HepG2 (cell line): ENCODE results near the gene ZFAND4. TPM values are rescaled to one million over a fixed set of nuclear protein-coding genes. Genes with fewer than 3 reads are reported as not detected.

Experiments used
- ATAC-seq: fragments of 200-7000 bp; cut with Tn5 transposase; 3 replicates; pipeline ENCODE4 v1.9.1; 2020; ENCODE audit warnings: mild to moderate bottlenecking, moderate library complexity
- Bru-seq: library from RNA; stranded (reverse); fragments of 400-500 nt; gene quantifications from one replicate; lab custom pipeline; 2021; lab: Mats Ljungman, UMichigan
- BruChase-seq, 2 experiments: library from RNA; stranded (reverse); fragments of 400-500 nt; gene quantifications; one replicate each; lab custom pipeline; 2021; lab: Mats Ljungman, UMichigan
- BruUV-seq: library from RNA; stranded (reverse); fragments of 400-500 nt; replicated peaks from 2 replicates; lab custom pipeline; 2021; lab: Mats Ljungman, UMichigan
- CTCF ChIA-PET: fragments of 300-600 bp; formaldehyde crosslinking; extraction: SDS; loops from one replicate; lab custom pipeline; 2021; ENCODE audit warnings: low total read pairs, inconsistent platforms, low intra/inter-chr PET ratio; lab: Yijun Ruan, JAX
- POLR2A ChIA-PET: fragments of 350-600 bp; sonication (Branson Sonifier 250); formaldehyde crosslinking; loops from one replicate; lab custom pipeline; 2020; ENCODE audit warnings: antibody characterized with exemption, inconsistent platforms; lab: Yijun Ruan, JAX
- DNase-seq: peaks from one replicate; pipeline ENCODE4 v3.0.0-alpha.2; 2015; ENCODE audit warnings: low spot score
- FAIRE-seq: peaks from 3 replicates; lab custom pipeline; 2011; peaks lifted over from hg19 to GRCh38; lab: Jason Lieb, UNC
- H2AFZ ChIP-seq: one replicate; pipeline ENCODE4 v1.6.1; 2011; ENCODE audit warnings: low read length, inconsistent platforms
- H3K27ac ChIP-seq: fragments of 300-600 bp; 3 replicates; pipeline ENCODE4 v1.8.0; 2011; ENCODE audit warnings: mixed run types, mild to moderate bottlenecking, mixed read lengths, low read length, inconsistent platforms; ENCODE audit not compliant: insufficient read depth; ENCODE audit errors: extremely low read length
- H3K27me3 ChIP-seq, 2 experiments: fragments of 200-600 bp in 1 of 2; 2 replicates in 1 of 2; 3 replicates in 1 of 2; pipeline versions ENCODE4 v1.6.0 to v1.8.0; 2011; ENCODE audit warnings: low read length in 2 of 2, mild to moderate bottlenecking in 2 of 2, moderate library complexity in 2 of 2, inconsistent platforms in 1 of 2; ENCODE audit not compliant: insufficient read depth in 2 of 2, control insufficient read depth in 1 of 2
- H3K36me3 ChIP-seq, 2 experiments: fragments of 200-600 bp in 1 of 2; replicated peaks in 1 of 2; 2 replicates in 1 of 2; 3 replicates in 1 of 2; pipeline versions ENCODE4 v1.5.1 to v1.8.0; 2011; ENCODE audit warnings: low read length in 2 of 2, inconsistent platforms in 1 of 2; ENCODE audit not compliant: insufficient read depth in 2 of 2, control insufficient read depth in 1 of 2
- H3K4me1 ChIP-seq: 2 replicates; pipeline ENCODE4 v1.5.1; 2012; ENCODE audit warnings: low read length, inconsistent platforms; ENCODE audit not compliant: insufficient read depth
- H3K4me2 ChIP-seq: 2 replicates; pipeline ENCODE4 v1.6.0; 2011; ENCODE audit warnings: low read depth, low read length, inconsistent platforms
- H3K4me3 ChIP-seq, 3 experiments: fragments of 200-600 bp in 1 of 3; sonication (generic), shearing (Covaris generic) in 1 of 3; replicated peaks in 1 of 3; 2 replicates each; pipeline ENCODE4 v1.5.1; 2011 to 2016; ENCODE audit warnings: low read length in 3 of 3, inconsistent platforms in 2 of 3, low read depth in 2 of 3, mild to moderate bottlenecking in 2 of 3, control low read depth in 1 of 3, mixed read lengths in 1 of 3; ENCODE audit not compliant: insufficient read depth in 1 of 3
- H3K79me2 ChIP-seq: one replicate; pipeline ENCODE4 v1.6.1; 2011; ENCODE audit warnings: low read length, inconsistent platforms; ENCODE audit not compliant: insufficient read depth
- H3K9ac ChIP-seq: 2 replicates; pipeline ENCODE4 v1.6.0; 2011; ENCODE audit warnings: mild to moderate bottlenecking, low read depth, low read length, inconsistent platforms; ENCODE audit not compliant: insufficient read depth
- H3K9me3 ChIP-seq: 2 replicates; pipeline ENCODE4 v1.5.1; 2012; ENCODE audit warnings: mild to moderate bottlenecking, low read length
- H4K20me1 ChIP-seq: 2 replicates; pipeline ENCODE4 v1.6.0; 2011; ENCODE audit warnings: inconsistent platforms, mild to moderate bottlenecking, low read length, moderate library complexity; ENCODE audit not compliant: insufficient read depth
- ATF7-NPFF ChIP-seq: sonication (generic); formaldehyde crosslinking; IDR thresholded peaks from 2 replicates; pipeline ENCODE4 v1.8.1; 2023; ENCODE audit warnings: mild to moderate bottlenecking, low read depth, missing genetic modification reagents, moderate library complexity
- HNRNPK ChIP-seq: fragments of 200-400 bp; formaldehyde crosslinking; IDR thresholded peaks from 2 replicates; pipeline ENCODE4 v1.6.1; 2018; ENCODE audit warnings: low read length, low read depth, moderate library complexity, mild to moderate bottlenecking; ENCODE audit not compliant: poor library complexity, severe bottlenecking
- MED8 ChIP-seq: sonication (generic); formaldehyde crosslinking; IDR thresholded peaks from 2 replicates; pipeline ENCODE4 v1.8.1; 2023; ENCODE audit warnings: mild to moderate bottlenecking, missing genetic modification reagents; ENCODE audit not compliant: insufficient replicate concordance
- ZBTB38 ChIP-seq: sonication (generic); formaldehyde crosslinking; IDR thresholded peaks from 2 replicates; pipeline ENCODE4 v1.5.1; 2020; ENCODE audit warnings: mild to moderate bottlenecking, missing genetic modification reagents
- ZNF253 ChIP-seq: sonication (generic); formaldehyde crosslinking; IDR thresholded peaks from 2 replicates; pipeline ENCODE4 v1.8.0; 2022; ENCODE audit warnings: mild to moderate bottlenecking, missing genetic modification reagents, borderline replicate concordance
- ZNF329 ChIP-seq: sonication (generic); formaldehyde crosslinking; IDR thresholded peaks from 2 replicates; pipeline ENCODE4 v1.9.0; 2021; ENCODE audit warnings: low read depth, mild to moderate bottlenecking, missing genetic modification reagents
- ZNF350 ChIP-seq: sonication (generic); formaldehyde crosslinking; IDR thresholded peaks from 2 replicates; pipeline ENCODE4 v1.4.0; 2020; ENCODE audit warnings: mild to moderate bottlenecking, low read depth, missing genetic modification reagents, borderline replicate concordance
- ZNF446 ChIP-seq: sonication (generic); formaldehyde crosslinking; IDR thresholded peaks from 2 replicates; pipeline ENCODE4 v1.5.0; 2020; ENCODE audit warnings: mild to moderate bottlenecking, missing genetic modification reagents
- ZNF724P ChIP-seq: sonication (generic); formaldehyde crosslinking; IDR thresholded peaks from 2 replicates; pipeline ENCODE4 v1.8.0; 2022; ENCODE audit warnings: missing genetic modification reagents, borderline replicate concordance
- WGBS: methylation state at CpG from one replicate; pipeline ENCODE4 v1.1.6; 2017; ENCODE audit warnings: low lambda C conversion rate; 5-methylcytosine and 5-hydroxymethylcytosine counted together
- in situ Hi-C: cut with HindIII; loops from 2 replicates; pipeline ENCODE4 v1.10.0; 2017; ENCODE audit warnings: low pct_unique_long_range_greater_than_20kb; ENCODE audit not compliant: extremely low pct_ligation_motif_present
- intact Hi-C: fragments of 100-400 bp; cut with micrococcal nuclease; formaldehyde crosslinking; loops from one replicate; pipeline ENCODE4 v1.10.0; 2022; ENCODE audit not compliant: unreplicated experiment
- long read RNA-seq, 2 experiments: library from RNA in 1 of 2; library from polyadenylated mRNA in 1 of 2; stranded (forward) in 1 of 2; unstranded in 1 of 2; transcript quantifications; one replicate each; pipeline ENCODE4 v2.0.0, GENCODE V29; 2019 to 2022
- polyA minus RNA-seq, 3 experiments: library from RNA; depleted of rRNA, polyadenylated mRNA; stranded (reverse); fragments of >200 nt; gene quantifications; 2 replicates each; pipeline ENCODE4 v1.2.3, GENCODE V29; 2011; ENCODE audit warnings: low replicate concordance in 1 of 3
- polyA plus RNA-seq, 8 experiments: library from polyadenylated mRNA; depleted of rRNA in 3 of 8; stranded (reverse) in 7 of 8; unstranded in 1 of 8; fragments of >200 nt; fragmentation: Illumina TruSeq in 4 of 8; extraction: Trizol in 4 of 8; gene quantifications; 2 replicates each; pipeline versions ENCODE4 v1.2.1 to v1.2.3, GENCODE V29; 2011 to 2016; ENCODE audit warnings: low read depth in 4 of 8, missing spikeins in 1 of 8, mixed read lengths in 1 of 8; ENCODE audit not compliant: insufficient read depth in 1 of 8
- total RNA-seq, 5 experiments: library from RNA; depleted of rRNA; stranded (reverse); fragments of >200 nt; fragmentation: Illumina TruSeq; extraction: Trizol; gene quantifications; 2 replicates each; pipeline ENCODE4 v1.2.3, GENCODE V29; 2016; ENCODE audit warnings: low read depth in 1 of 5
- TF ChIP-seq, protein P1 (sequence below): sonication (generic); formaldehyde crosslinking; IDR thresholded peaks from 2 replicates; pipeline ENCODE4 v1.8.1; 2023; ENCODE audit warnings: mild to moderate bottlenecking, missing genetic modification reagents
- TF ChIP-seq, protein P2 (sequence below): sonication (generic); formaldehyde crosslinking; IDR thresholded peaks from 2 replicates; pipeline ENCODE4 v1.5.1; 2020; ENCODE audit warnings: missing genetic modification reagents, mild to moderate bottlenecking, borderline replicate concordance
- TF ChIP-seq, protein P3 (sequence below): fragments of 450-650 bp; IDR thresholded peaks from 2 replicates; pipeline ENCODE4 v1.6.1; 2017

ZFAND4 gene
- total RNA-seq (2016; rRNA removed; fragmentation: Illumina TruSeq; extraction: Trizol) (9.2 and 9.7 TPM in 2 replicates), polyA plus RNA-seq (2011; rRNA removed) (2.9 and 3.0 TPM in 2 replicates), polyA minus RNA-seq (2011; rRNA and poly(A)+ RNA removed; ENCODE audit: low replicate concordance) (2.7 and 4.3 TPM in 2 replicates), Bru-seq, nascent RNA (percentile 56 among the genes with signal in this experiment), BruChase-seq, experiment 1, labeled RNA remaining after a 6-hour chase (percentile 56 among the genes with signal in this experiment), BruChase-seq, experiment 2, labeled RNA remaining after a 2-hour chase (percentile 55 among the genes with signal in this experiment)
- total RNA-seq (2016; cell fraction: cytosol; rRNA removed; fragmentation: Illumina TruSeq; extraction: Trizol; ENCODE audit: low read depth) = 11.3 and 12.0 TPM in 2 replicates
- 8.9 and 9.0 TPM in 2 replicates for total RNA-seq (2016; cell fraction: insoluble cytoplasmic fraction; rRNA removed; fragmentation: Illumina TruSeq; extraction: Trizol)
- 11.4 and 13.4 TPM in 2 replicates for total RNA-seq (2016; cell fraction: membrane; rRNA removed; fragmentation: Illumina TruSeq; extraction: Trizol)
- 9.7 and 11.2 TPM in 2 replicates for total RNA-seq (2016; cell fraction: nucleus; rRNA removed; fragmentation: Illumina TruSeq; extraction: Trizol)
- 1.4 and 2.1 TPM in 2 replicates for polyA plus RNA-seq (2011; cell fraction: cytosol; rRNA removed)
- polyA plus RNA-seq (2011; cell fraction: nucleus; rRNA removed) = 2.9 and 3.1 TPM in 2 replicates
- 3.4 and 3.8 TPM in 2 replicates for polyA plus RNA-seq (2012)
- polyA plus RNA-seq (2016; cell fraction: cytosol; fragmentation: Illumina TruSeq; extraction: Trizol; ENCODE audit: low read depth) = 1.1 and 2.3 TPM in 2 replicates
- 5.2 and 5.9 TPM in 2 replicates for polyA plus RNA-seq (2016; cell fraction: insoluble cytoplasmic fraction; fragmentation: Illumina TruSeq; extraction: Trizol; ENCODE audit: low read depth)
- polyA plus RNA-seq (2016; cell fraction: membrane; fragmentation: Illumina TruSeq; extraction: Trizol; ENCODE audit: low read depth) = 2.8 and 3.9 TPM in 2 replicates
- 5.8 TPM in 2 replicates for polyA plus RNA-seq (2016; cell fraction: nucleus; fragmentation: Illumina TruSeq; extraction: Trizol; ENCODE audit: insufficient read depth, low read depth)
- 2.9 and 4.4 TPM in 2 replicates for polyA minus RNA-seq (2011; cell fraction: cytosol; rRNA and poly(A)+ RNA removed)
- 16.7 and 17.5 TPM in 2 replicates for polyA minus RNA-seq (2011; cell fraction: nucleus; rRNA and poly(A)+ RNA removed)
- long read RNA-seq, experiment 1, partial matches to known transcripts = 1 of 2 reads
- long read RNA-seq, experiment 1, other reads (novel, unspliced or antisense) = 1 of 2 reads
- long read RNA-seq, experiment 2, partial matches to known transcripts = 1 of 6 reads
- long read RNA-seq, experiment 2, other reads (novel, unspliced or antisense) = 5 of 6 reads

DNA sequence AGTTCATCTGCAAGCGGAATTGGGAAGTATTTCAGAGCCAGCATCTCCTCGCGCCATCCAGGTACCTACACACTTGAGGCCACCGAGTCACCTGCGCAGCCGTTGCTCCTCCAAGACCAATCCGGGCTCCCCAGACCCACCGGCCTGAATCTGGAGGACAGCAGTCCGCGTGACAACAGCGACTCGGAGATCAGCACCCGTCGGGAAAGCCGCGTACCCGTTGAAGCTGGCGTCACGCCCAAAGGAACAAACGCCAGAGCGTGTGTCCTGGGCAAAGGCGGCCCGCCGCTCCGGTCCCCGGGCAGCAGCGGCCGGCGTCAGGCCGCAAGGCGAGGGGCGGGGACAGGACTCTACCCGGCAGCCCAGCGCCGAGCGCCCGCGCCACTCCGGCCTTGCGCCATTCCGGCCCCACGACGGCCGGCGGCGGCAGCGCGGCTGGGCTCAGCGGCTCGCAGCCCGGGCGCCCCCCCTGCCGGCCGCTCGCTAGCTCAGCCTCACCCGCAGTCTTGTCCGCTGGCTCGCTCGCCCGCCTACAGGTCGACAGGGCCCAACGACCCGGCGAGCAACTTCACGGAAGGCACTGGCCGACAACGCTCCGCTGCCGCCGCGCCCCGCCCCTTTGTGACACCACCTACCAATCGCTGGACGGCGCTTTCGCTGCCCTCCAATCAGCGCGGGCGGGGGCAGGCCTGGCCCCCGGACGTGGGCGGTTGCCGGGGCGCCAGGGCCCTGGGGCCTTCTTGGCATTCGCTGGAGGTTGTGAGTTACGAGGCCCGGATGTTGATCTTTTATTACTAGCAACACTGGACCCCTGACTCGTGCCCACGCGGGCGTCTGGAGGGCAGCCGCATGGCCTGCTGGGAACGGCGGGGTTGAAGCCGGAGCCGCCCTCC lies at the start of gene ZFAND4:
Gene ZFAND4 (minus strand): TSS at position 592 of the 893 bp plus-strand sequence. CDS start 9,047 bp downstream, outside the sequence.
- intact Hi-C loops = loop anchor here (1.0 to 5.0 kb wide), 3 partner anchors 75 to 438 kb away; no protein-coding TSS in a partner anchor
- in situ Hi-C loops = loop anchor here (5.0 to 25.0 kb wide), 2 partner anchors 205 to 435 kb away; no protein-coding TSS in a partner anchor
- peak within 1 kb of the TSS; percentile 79 for H3K9ac ChIP-seq
- H3K4me3 ChIP-seq = peak within 1 kb of the TSS; percentile 62 to 84 (median 82)
- H3K27ac ChIP-seq = peak within 1 kb of the TSS; percentile 80
- H3K4me2 ChIP-seq = peak within 1 kb of the TSS; percentile 94
- CTCF ChIA-PET = interaction anchor here (0.6 to 1.9 kb wide), 2 partner anchors 202 to 207 kb away, joined by 3 to 27 read pairs; no protein-coding TSS in a partner anchor
- BruUV-seq = no TSS peak
- H2AFZ ChIP-seq = peak within 1 kb of the TSS; percentile 97
- no peaks in the 10 kb centered on the region for H3K79me2 ChIP-seq
- 0% methylated on average over 6 of the region's 96 CpGs for WGBS
- POLR2A ChIA-PET = interaction anchor here (1.0 to 1.5 kb wide), 4 partner anchors 45 to 208 kb away, joined by 3 to 5 read pairs (median 4); no protein-coding TSS in a partner anchor
- H3K4me1 ChIP-seq = peaks cover 23% of the 10 kb centered on the region
- ATAC-seq = peak; percentile 97
- no peaks in the 10 kb centered on the region for H3K36me3 ChIP-seq
- peak; percentile 47 for FAIRE-seq
- DNase-seq = peak; percentile 93
- H3K9me3 ChIP-seq = no peaks in the 10 kb centered on the region
- H3K27me3 ChIP-seq = no peaks in the 10 kb centered on the region
- H4K20me1 ChIP-seq = no peaks in the 10 kb centered on the region
- TF ChIP-seq ZNF329 (CRISPR knock-in tag) (no peak; the same call in 1 of the 2 replicates), ZNF446 (CRISPR knock-in tag) (peak; percentile 69), ZBTB38 (no peak; the same call in 1 of the 2 replicates), ZNF350 (no peak; the same call in 1 of the 2 replicates), ZNF724P (no peak), MED8 (CRISPR knock-in tag) (peak; percentile 60), HNRNPK (no peak), ATF7-NPFF (CRISPR knock-in tag) (no peak), ZNF253 (CRISPR knock-in tag) (no peak; the same call in 1 of the 2 replicates)
- TF ChIP-seq, protein P1, sequence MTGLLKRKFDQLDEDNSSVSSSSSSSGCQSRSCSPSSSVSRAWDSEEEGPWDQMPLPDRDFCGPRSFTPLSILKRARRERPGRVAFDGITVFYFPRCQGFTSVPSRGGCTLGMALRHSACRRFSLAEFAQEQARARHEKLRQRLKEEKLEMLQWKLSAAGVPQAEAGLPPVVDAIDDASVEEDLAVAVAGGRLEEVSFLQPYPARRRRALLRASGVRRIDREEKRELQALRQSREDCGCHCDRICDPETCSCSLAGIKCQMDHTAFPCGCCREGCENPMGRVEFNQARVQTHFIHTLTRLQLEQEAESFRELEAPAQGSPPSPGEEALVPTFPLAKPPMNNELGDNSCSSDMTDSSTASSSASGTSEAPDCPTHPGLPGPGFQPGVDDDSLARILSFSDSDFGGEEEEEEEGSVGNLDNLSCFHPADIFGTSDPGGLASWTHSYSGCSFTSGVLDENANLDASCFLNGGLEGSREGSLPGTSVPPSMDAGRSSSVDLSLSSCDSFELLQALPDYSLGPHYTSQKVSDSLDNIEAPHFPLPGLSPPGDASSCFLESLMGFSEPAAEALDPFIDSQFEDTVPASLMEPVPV = no peak; the same call in none of the 2 replicates
- TF ChIP-seq, protein P2, sequence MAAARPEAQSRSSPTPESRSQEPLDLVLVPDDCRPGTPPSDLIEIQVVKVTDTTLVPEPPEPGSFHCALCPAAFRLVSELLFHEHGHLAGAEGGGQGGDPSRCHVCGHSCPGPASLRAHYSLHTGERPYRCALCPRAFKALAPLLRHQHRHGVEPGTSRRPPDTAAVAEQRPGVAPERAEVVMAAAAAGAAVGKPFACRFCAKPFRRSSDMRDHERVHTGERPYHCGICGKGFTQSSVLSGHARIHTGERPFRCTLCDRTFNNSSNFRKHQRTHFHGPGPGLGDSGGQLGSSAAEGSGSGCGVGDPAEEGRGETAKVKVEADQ (CRISPR knock-in tag) = peak; percentile 88; the same call in 1 of the 2 replicates
- TF ChIP-seq, protein P3, sequence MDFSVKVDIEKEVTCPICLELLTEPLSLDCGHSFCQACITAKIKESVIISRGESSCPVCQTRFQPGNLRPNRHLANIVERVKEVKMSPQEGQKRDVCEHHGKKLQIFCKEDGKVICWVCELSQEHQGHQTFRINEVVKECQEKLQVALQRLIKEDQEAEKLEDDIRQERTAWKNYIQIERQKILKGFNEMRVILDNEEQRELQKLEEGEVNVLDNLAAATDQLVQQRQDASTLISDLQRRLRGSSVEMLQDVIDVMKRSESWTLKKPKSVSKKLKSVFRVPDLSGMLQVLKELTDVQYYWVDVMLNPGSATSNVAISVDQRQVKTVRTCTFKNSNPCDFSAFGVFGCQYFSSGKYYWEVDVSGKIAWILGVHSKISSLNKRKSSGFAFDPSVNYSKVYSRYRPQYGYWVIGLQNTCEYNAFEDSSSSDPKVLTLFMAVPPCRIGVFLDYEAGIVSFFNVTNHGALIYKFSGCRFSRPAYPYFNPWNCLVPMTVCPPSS = no peak
